Measurements from ENCODE around the gene C2orf72.

DNA sequence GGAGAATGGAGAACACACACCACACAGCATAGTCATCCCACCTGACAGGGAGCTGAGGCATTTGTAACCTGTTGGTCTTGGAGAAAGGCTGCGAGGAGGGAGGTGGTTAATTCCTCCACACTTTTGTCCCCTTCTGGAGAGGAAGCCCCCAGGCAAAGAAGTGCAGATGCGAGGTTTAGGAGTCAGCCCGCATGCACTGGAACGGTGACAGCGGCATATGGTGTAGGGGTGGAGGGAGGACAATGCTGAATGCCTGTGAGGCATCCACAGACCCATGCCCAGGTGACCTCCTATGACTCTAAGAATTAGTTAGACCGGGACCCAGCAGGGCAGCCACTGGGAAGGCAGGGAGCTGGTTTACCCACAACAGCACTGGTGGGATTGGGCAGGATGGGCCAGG, 29.2 kb upstream of the C2orf72 start:
- TF ChIP-seq, protein P1, sequence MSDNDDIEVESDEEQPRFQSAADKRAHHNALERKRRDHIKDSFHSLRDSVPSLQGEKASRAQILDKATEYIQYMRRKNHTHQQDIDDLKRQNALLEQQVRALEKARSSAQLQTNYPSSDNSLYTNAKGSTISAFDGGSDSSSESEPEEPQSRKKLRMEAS (IDR thresholded peaks at IDR 0.05; ENCODE audit: low read depth, low read length) = no peak
- TF ChIP-seq, protein P2, sequence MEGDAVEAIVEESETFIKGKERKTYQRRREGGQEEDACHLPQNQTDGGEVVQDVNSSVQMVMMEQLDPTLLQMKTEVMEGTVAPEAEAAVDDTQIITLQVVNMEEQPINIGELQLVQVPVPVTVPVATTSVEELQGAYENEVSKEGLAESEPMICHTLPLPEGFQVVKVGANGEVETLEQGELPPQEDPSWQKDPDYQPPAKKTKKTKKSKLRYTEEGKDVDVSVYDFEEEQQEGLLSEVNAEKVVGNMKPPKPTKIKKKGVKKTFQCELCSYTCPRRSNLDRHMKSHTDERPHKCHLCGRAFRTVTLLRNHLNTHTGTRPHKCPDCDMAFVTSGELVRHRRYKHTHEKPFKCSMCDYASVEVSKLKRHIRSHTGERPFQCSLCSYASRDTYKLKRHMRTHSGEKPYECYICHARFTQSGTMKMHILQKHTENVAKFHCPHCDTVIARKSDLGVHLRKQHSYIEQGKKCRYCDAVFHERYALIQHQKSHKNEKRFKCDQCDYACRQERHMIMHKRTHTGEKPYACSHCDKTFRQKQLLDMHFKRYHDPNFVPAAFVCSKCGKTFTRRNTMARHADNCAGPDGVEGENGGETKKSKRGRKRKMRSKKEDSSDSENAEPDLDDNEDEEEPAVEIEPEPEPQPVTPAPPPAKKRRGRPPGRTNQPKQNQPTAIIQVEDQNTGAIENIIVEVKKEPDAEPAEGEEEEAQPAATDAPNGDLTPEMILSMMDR (IDR thresholded peaks at IDR 0.05; ENCODE audit: low read depth, low read length) = no peak

Data from NB4 (cell line).